ENCODE results near the gene MTOR.

GRCh38 chr1:11262171-11263049 lies at the start of gene MTOR:
- peak; percentile 29; the same call in 1 of the 2 replicates for TF ChIP-seq CTCF (IDR thresholded peaks at IDR 0.05; ENCODE audit: low read length)
- no peak for TF ChIP-seq EZH2 (optimal IDR thresholded peaks at IDR 0.05; ENCODE audit: low read depth, low read length)
